Fibroblast of villous mesenchyme (primary cell): ENCODE data around the gene DAB2IP. TPM values are rescaled to one million over a fixed set of nuclear protein-coding genes. Genes with fewer than 3 reads are reported as not detected.
"Not testable (repeated sequence)": the region's sequence is repeated elsewhere in the genome, so short reads cannot be mapped to it uniquely, and the experiment has no call there.

Source experiments
- DNase-seq: peaks from one replicate; pipeline ENCODE4 v3.0.0-alpha.2; 2010; ENCODE audit warnings: low read depth
- H3K4me3 ChIP-seq: 2 replicates; pipeline ENCODE4 v1.5.1; 2011; ENCODE audit warnings: low read depth, mild to moderate bottlenecking, low read length
- CTCF ChIP-seq: IDR thresholded peaks from 2 replicates; pipeline ENCODE4 v1.5.1; 2012; ENCODE audit warnings: low read depth, mild to moderate bottlenecking, low read length; ENCODE audit not compliant: insufficient read depth
- total RNA-seq: library from RNA; depleted of rRNA; stranded (reverse); fragments of >200 nt; gene quantifications from 2 replicates; pipeline ENCODE4 v1.2.3, GENCODE V29; 2012

DAB2IP gene
- total RNA-seq, 1 donor, result 47.9 TPM

- no peak for TF ChIP-seq CTCF
- no peak for DNase-seq
- no peak overlapping the region for H3K4me3 ChIP-seq
Observed at GRCh38 chr9:121643473-121643872, 8.0 kb upstream of the DAB2IP start.

GRCh38 chr9:121644040-121644439 lies 7.4 kb upstream of the DAB2IP start:
- not testable (repeated sequence) for DNase-seq, H3K4me3 ChIP-seq

- H3K4me3 ChIP-seq, result no peak overlapping the region
- TF ChIP-seq CTCF, result no peak
- no peak for DNase-seq
Observed at GRCh38 chr9:121645003-121645402, 6.4 kb upstream of the DAB2IP start.

GRCh38 chr9:121645853-121646807 lies 5.3 kb upstream of the DAB2IP start:
- no peak for DNase-seq
- H3K4me3 ChIP-seq, result no peak overlapping the region
- TF ChIP-seq CTCF, result no peak

GRCh38 chr9:121646992-121647391 lies 4.4 kb upstream of the DAB2IP start:
- no peak overlapping the region for H3K4me3 ChIP-seq
- no peak for DNase-seq
- TF ChIP-seq CTCF, result no peak

GRCh38 chr9:121648172-121648571 lies 3.3 kb upstream of the DAB2IP start:
- DNase-seq, result no peak
- H3K4me3 ChIP-seq, result no peak overlapping the region
- no peak for TF ChIP-seq CTCF

- no peak for DNase-seq
- no peak overlapping the region for H3K4me3 ChIP-seq
- no peak for TF ChIP-seq CTCF
Observed at GRCh38 chr9:121648799-121649198, 2.6 kb upstream of the DAB2IP start.
